H1 (cell line): ENCODE measurements around the gene ASPN. TPM values are rescaled to one million over a fixed set of nuclear protein-coding genes. Genes with fewer than 3 reads are reported as not detected.

Experiments used
- CTCF ChIA-PET: fragments of 300-600 bp; sonication (Branson Sonifier 250); formaldehyde crosslinking; loops from one replicate; lab custom pipeline; 2021; ENCODE audit not compliant: partially characterized antibody; lab: Charles Lee
- POLR2A ChIA-PET: fragments of 300-600 bp; sonication (Branson Sonifier 250); formaldehyde crosslinking; loops from one replicate; lab custom pipeline; 2021; ENCODE audit warnings: inconsistent platforms; ENCODE audit not compliant: partially characterized antibody; lab: Charles Lee
- DNase-seq, 2 experiments: peaks; one replicate each; pipeline versions ENCODE4 v3.0.0 to v3.0.0-alpha.2; 2010 to 2022; ENCODE audit warnings: low spot score in 2 of 2, low read depth in 1 of 2, mixed read lengths in 1 of 2
- FAIRE-seq: peaks from 2 replicates; lab custom pipeline; 2011; peaks lifted over from hg19 to GRCh38; lab: Jason Lieb, UNC
- H2AFZ ChIP-seq: 2 replicates; pipeline ENCODE4 v1.8.1; 2012; ENCODE audit warnings: low read length, inconsistent platforms
- H2AK5ac ChIP-seq: 2 replicates; pipeline ENCODE4 v1.6.1; 2013; ENCODE audit warnings: low read depth, low read length
- H2BK120ac ChIP-seq: replicated peaks from 2 replicates; pipeline ENCODE3; 2013; ENCODE audit warnings: low read depth, low read length, inconsistent platforms
- H2BK12ac ChIP-seq: 2 replicates; pipeline ENCODE4 v1.6.1; 2013; ENCODE audit warnings: low read depth, low read length
- H2BK15ac ChIP-seq: 2 replicates; pipeline ENCODE4 v1.6.1; 2013; ENCODE audit warnings: low read length
- H2BK20ac ChIP-seq: 2 replicates; pipeline ENCODE4 v1.6.1; 2013; ENCODE audit warnings: low read length
- H2BK5ac ChIP-seq: 2 replicates; pipeline ENCODE4 v1.6.1; 2013; ENCODE audit warnings: low read depth, low read length
- H3K14ac ChIP-seq: 2 replicates; pipeline ENCODE4 v1.6.1; 2013; ENCODE audit warnings: inconsistent platforms; ENCODE audit not compliant: insufficient read length
- H3K18ac ChIP-seq: 2 replicates; pipeline ENCODE4 v1.6.1; 2013; ENCODE audit warnings: low read length; ENCODE audit errors: extremely low read depth
- H3K23ac ChIP-seq: 2 replicates; pipeline ENCODE4 v1.6.1; 2013; ENCODE audit warnings: inconsistent platforms; ENCODE audit not compliant: insufficient read length
- H3K23me2 ChIP-seq: 2 replicates; pipeline ENCODE4 v1.6.1; 2013; ENCODE audit warnings: low read depth, low read length
- H3K27ac ChIP-seq: 2 replicates; pipeline ENCODE4 v1.6.1; 2011; ENCODE audit warnings: low read depth, low read length, inconsistent platforms
- H3K27me3 ChIP-seq, 4 experiments: replicated peaks in 1 of 4; 1 replicate in 1 of 4; 2 replicates in 3 of 4; pipeline versions ENCODE4 v1.6.1 to v1.8.1; 2011 to 2013; ENCODE audit warnings: low read length in 3 of 4, mild to moderate bottlenecking in 3 of 4, inconsistent platforms in 2 of 4, mixed read lengths in 2 of 4, moderate library complexity in 1 of 4; ENCODE audit not compliant: control insufficient read depth in 3 of 4, insufficient read depth in 3 of 4; ENCODE audit errors: extremely low read depth in 1 of 4
- H3K36me3 ChIP-seq, 4 experiments: 2 replicates each; pipeline versions ENCODE4 v1.6.1 to v1.8.1; 2011 to 2013; ENCODE audit warnings: mild to moderate bottlenecking in 4 of 4, low read length in 3 of 4, moderate library complexity in 2 of 4, control low read depth in 1 of 4, inconsistent platforms in 1 of 4; ENCODE audit not compliant: insufficient read depth in 4 of 4, control insufficient read depth in 2 of 4
- H3K4ac ChIP-seq: replicated peaks from 2 replicates; pipeline ENCODE3; 2013; ENCODE audit warnings: low read length, low read depth, mixed read lengths, inconsistent platforms; ENCODE audit not compliant: insufficient read length
- H3K4me1 ChIP-seq, 4 experiments: replicated peaks in 1 of 4; 1 replicate in 1 of 4; 2 replicates in 3 of 4; pipeline versions ENCODE4 v1.6.1 to v1.8.1; 2011 to 2013; ENCODE audit warnings: low read length in 3 of 4, inconsistent platforms in 2 of 4, mixed read lengths in 1 of 4; ENCODE audit not compliant: insufficient read depth in 4 of 4, control insufficient read depth in 3 of 4
- H3K4me2 ChIP-seq, 2 experiments: 2 replicates each; pipeline versions ENCODE4 v1.6.1 to v1.8.1; 2011 to 2013; ENCODE audit warnings: low read depth in 2 of 2, low read length in 2 of 2, control low read depth in 1 of 2, inconsistent platforms in 1 of 2, mild to moderate bottlenecking in 1 of 2; ENCODE audit not compliant: insufficient read depth in 1 of 2
- H3K4me3 ChIP-seq, 4 experiments: fragments of 200-600, 300-600 bp in 1 of 4; sonication (generic), shearing (Covaris generic), sonication (Bioruptor Twin) in 1 of 4; 2 replicates each; pipeline versions ENCODE4 v1.5.1 to v1.8.1; 2011 to 2016; ENCODE audit warnings: low read length in 4 of 4, low read depth in 3 of 4, control low read depth in 2 of 4, inconsistent platforms in 2 of 4, mild to moderate bottlenecking in 2 of 4, mixed read lengths in 1 of 4, moderate library complexity in 1 of 4; ENCODE audit not compliant: insufficient read depth in 2 of 4; ENCODE audit errors: extremely low read depth in 1 of 4
- H3K56ac ChIP-seq: replicated peaks from 2 replicates; pipeline ENCODE3; 2013; ENCODE audit warnings: low read depth, mild to moderate bottlenecking, mixed read lengths, low read length, inconsistent platforms; ENCODE audit not compliant: insufficient read length
- H3K79me1 ChIP-seq: 2 replicates; pipeline ENCODE4 v1.6.1; 2013; ENCODE audit warnings: low read depth, low read length, control low read depth
- H3K79me2 ChIP-seq, 2 experiments: 2 replicates each; pipeline versions ENCODE4 v1.6.1 to v1.8.1; 2012 to 2013; ENCODE audit warnings: low read length in 2 of 2, mild to moderate bottlenecking in 2 of 2, inconsistent platforms in 1 of 2; ENCODE audit not compliant: insufficient read depth in 2 of 2, control insufficient read depth in 1 of 2
- H3K9ac ChIP-seq, 4 experiments: replicated peaks in 1 of 4; 1 replicate in 1 of 4; 2 replicates in 3 of 4; pipeline versions ENCODE4 v1.6.1 to v1.8.1; 2011 to 2013; ENCODE audit warnings: low read depth in 3 of 4, low read length in 3 of 4, control low read depth in 2 of 4, mild to moderate bottlenecking in 2 of 4, moderate library complexity in 2 of 4, inconsistent platforms in 1 of 4; ENCODE audit errors: extremely low read depth in 1 of 4
- H3K9me3 ChIP-seq, 2 experiments: 2 replicates each; pipeline versions ENCODE4 v1.6.1 to v1.8.1; 2012 to 2013; ENCODE audit warnings: mild to moderate bottlenecking in 2 of 2, moderate library complexity in 2 of 2, control low read depth in 1 of 2, inconsistent platforms in 1 of 2, low read depth in 1 of 2, low read length in 1 of 2, mixed read lengths in 1 of 2; ENCODE audit not compliant: insufficient read depth in 2 of 2
- H4K20me1 ChIP-seq, 2 experiments: replicated peaks in 1 of 2; 2 replicates each; pipeline versions ENCODE3 to v1.8.1; 2011 to 2013; ENCODE audit warnings: inconsistent platforms in 2 of 2, low read length in 2 of 2, mild to moderate bottlenecking in 1 of 2; ENCODE audit not compliant: insufficient read depth in 2 of 2, control insufficient read depth in 1 of 2
- H4K5ac ChIP-seq: 2 replicates; pipeline ENCODE4 v1.6.1; 2013; ENCODE audit warnings: low read length, low read depth, mixed read lengths, inconsistent platforms; ENCODE audit not compliant: insufficient read length
- H4K8ac ChIP-seq: 2 replicates; pipeline ENCODE4 v1.8.0; 2013; ENCODE audit warnings: mild to moderate bottlenecking, moderate library complexity, low read length, inconsistent platforms; ENCODE audit not compliant: insufficient read depth; ENCODE audit errors: extremely low read depth
- H4K91ac ChIP-seq: replicated peaks from 2 replicates; pipeline ENCODE3; 2013; ENCODE audit warnings: low read length, mixed read lengths, inconsistent platforms; ENCODE audit not compliant: insufficient read length
- CTBP2 ChIP-seq: IDR thresholded peaks from 2 replicates; pipeline ENCODE4 v1.7.0; 2011; ENCODE audit warnings: borderline replicate concordance, mild to moderate bottlenecking, moderate library complexity, mixed read lengths, low read length; ENCODE audit not compliant: insufficient read depth, insufficient read length
- FOSL1 ChIP-seq: IDR thresholded peaks from 2 replicates; pipeline ENCODE4 v1.6.1; 2011; ENCODE audit warnings: mild to moderate bottlenecking, low read depth, low read length, moderate library complexity; ENCODE audit not compliant: insufficient read depth
- GTF2F1 ChIP-seq: IDR thresholded peaks from 2 replicates; pipeline ENCODE4 v1.6.1; 2012; ENCODE audit warnings: low read depth, low read length, improper control_type of control experiment, borderline replicate concordance
- HDAC2 ChIP-seq, 2 experiments: fragments of 300-600 bp in 1 of 2; sonication (generic) in 1 of 2; IDR thresholded peaks; 2 replicates each; pipeline ENCODE4 v1.6.1; 2011 to 2012; ENCODE audit warnings: low read depth in 2 of 2, low read length in 2 of 2, mild to moderate bottlenecking in 2 of 2, moderate library complexity in 2 of 2, borderline replicate concordance in 1 of 2, inconsistent platforms in 1 of 2
- POU5F1 ChIP-seq: IDR thresholded peaks from 2 replicates; pipeline ENCODE4 v1.6.1; 2011; ENCODE audit warnings: low read depth, mild to moderate bottlenecking, low read length, moderate library complexity
- TCF12 ChIP-seq: IDR thresholded peaks from 2 replicates; pipeline ENCODE4 v1.6.1; 2011; ENCODE audit warnings: low read depth, mild to moderate bottlenecking, low read length
- USF2 ChIP-seq: IDR thresholded peaks from 2 replicates; pipeline ENCODE4 v1.6.1; 2011; ENCODE audit warnings: low read length, improper control_type of control experiment
- ZNF274 ChIP-seq: IDR thresholded peaks from 2 replicates; pipeline ENCODE4 v1.7.0; 2012; ENCODE audit warnings: low read length, borderline replicate concordance; ENCODE audit errors: extremely low read depth
- WGBS, 2 experiments: shearing (Covaris generic) in 1 of 2; methylation state at CpG; one replicate each; pipeline versions ENCODE4 v1.1.6 to v1.1.7; 2013 to 2015; ENCODE audit warnings: low lambda C conversion rate in 2 of 2, mixed read lengths in 2 of 2, inconsistent platforms in 1 of 2, low coverage in 1 of 2, missing lambda C conversion rate in 1 of 2; ENCODE audit not compliant: insufficient replicate concordance in 2 of 2, insufficient coverage in 1 of 2, insufficient read length in 1 of 2; ENCODE audit errors: extremely low coverage in 1 of 2, missing lambda C conversion rate in 1 of 2; 5-methylcytosine and 5-hydroxymethylcytosine counted together
- polyA plus RNA-seq, 7 experiments: library from polyadenylated mRNA; depleted of rRNA in 3 of 7; stranded (reverse) in 5 of 7; unstranded in 2 of 7; fragments of >200 nt in 5 of 7; fragments of 200-250 nt in 2 of 7; gene quantifications; 1 replicate in 5 of 7; 2 replicates in 1 of 7; 4 replicates in 1 of 7; pipeline versions ENCODE4 v1.2.1 to v1.2.3, GENCODE V29; 2011 to 2013; ENCODE audit warnings: missing spikeins in 2 of 7, mixed read lengths in 2 of 7
- total RNA-seq: library from RNA; stranded (reverse); fragmentation: NEBNext Ultra II Directional; extraction: Animal tissue kit (Norgen Biotek cat#: 25700); gene quantifications from 2 replicates; pipeline ENCODE4 v1.2.1, GENCODE V29; 2021
- TF ChIP-seq, protein P1 (sequence below): IDR thresholded peaks from 2 replicates; pipeline ENCODE4 v1.6.1; 2011; ENCODE audit warnings: low read depth, mild to moderate bottlenecking, low read length; ENCODE audit not compliant: insufficient read depth

ASPN gene
- total and polyA plus RNA-seq, 2 of the 8 experiments (the other 6 are each of a cell fraction or from before 2014, with no cell fraction given), result not detected

DNA sequence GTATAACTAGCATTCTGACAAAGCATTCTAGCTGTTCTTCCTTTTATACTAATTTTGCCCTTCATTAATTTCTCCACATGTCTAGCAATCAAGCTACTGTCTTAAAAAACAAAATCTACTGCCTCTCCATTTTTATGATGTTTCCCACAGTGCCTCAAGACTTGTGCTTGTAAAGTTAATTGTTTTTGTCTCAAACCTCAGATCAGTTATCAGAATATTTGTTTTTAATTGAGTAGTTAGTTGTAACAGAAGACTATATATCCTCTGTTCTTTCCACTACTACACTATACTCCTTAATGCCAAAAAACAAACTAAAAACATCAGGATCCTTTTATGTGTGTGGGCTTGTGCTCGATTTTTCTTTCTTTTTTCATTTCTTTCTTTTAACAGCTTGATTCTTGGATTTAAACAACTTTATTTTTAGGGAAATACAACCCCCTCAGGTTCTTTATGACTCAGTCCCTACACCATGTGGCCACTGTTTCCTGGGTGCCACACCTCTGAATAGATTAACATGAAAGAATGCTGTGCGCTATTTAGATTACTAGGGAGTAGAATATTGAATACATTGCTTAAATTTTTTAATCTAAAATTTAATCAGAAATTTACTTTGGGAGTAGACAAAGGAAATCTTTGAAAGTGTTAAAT is 1.2 kb downstream of the ASPN start:
- WGBS, 2 experiments, result 56% methylated on average over 2 of the region's 2 CpGs; no CpG with 5 or more reads in 1 of the 2 experiments
- TF ChIP-seq, protein P1, sequence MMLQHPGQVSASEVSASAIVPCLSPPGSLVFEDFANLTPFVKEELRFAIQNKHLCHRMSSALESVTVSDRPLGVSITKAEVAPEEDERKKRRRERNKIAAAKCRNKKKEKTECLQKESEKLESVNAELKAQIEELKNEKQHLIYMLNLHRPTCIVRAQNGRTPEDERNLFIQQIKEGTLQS, result no peak
- TF ChIP-seq GTF2F1, result no peak
- TF ChIP-seq HDAC2 (IDR thresholded peaks at IDR 0.05; ENCODE audit: borderline replicate concordance in 1 of 2, low read depth in 2 of 2, low read length in 2 of 2), result no peak
- no peak for TF ChIP-seq CTBP2
- no peak for TF ChIP-seq POU5F1
- no peak for TF ChIP-seq ZNF274
- TF ChIP-seq TCF12, result no peak
- TF ChIP-seq USF2, result no peak
- no peak for TF ChIP-seq FOSL1

More for the DNA sequence above, 1.2 kb downstream of the ASPN start:
- DNase-seq (no peak), FAIRE-seq (no peak)
- H3K36me3 ChIP-seq, result no peaks in the 10 kb centered on the region
- H3K23ac ChIP-seq, result no peak overlapping the region
- no peaks in the 10 kb centered on the region for H4K20me1 ChIP-seq
- no peak overlapping the region for H3K4me2 ChIP-seq
- no peaks in the 10 kb centered on the region for H3K23me2 ChIP-seq
- no peak overlapping the region for H3K56ac ChIP-seq
- no peak overlapping the region for H4K91ac ChIP-seq
- ChIA-PET POLR2A (interaction anchor here (1.4 kb wide), 1 partner anchor 10 kb away, joined by 3 read pairs; no protein-coding TSS in a partner anchor), CTCF (no interaction called here)
- no peak overlapping the region for H2AFZ ChIP-seq
- H3K14ac ChIP-seq, result no peak overlapping the region
- H2BK5ac ChIP-seq, result no peak overlapping the region
- peaks cover 0 to 7% (median 4%) of the 10 kb centered on the region in 4 experiments; a peak in 3 of 7 replicates for H3K4me1 ChIP-seq
- H3K27me3 ChIP-seq, result no peaks in the 10 kb centered on the region
- H3K79me2 ChIP-seq, result no peaks in the 10 kb centered on the region
- no peak overlapping the region for H3K4ac ChIP-seq
- H3K9me3 ChIP-seq, result no peaks in the 10 kb centered on the region
- H2BK20ac ChIP-seq, result no peak overlapping the region
- H3K4me3 ChIP-seq, result no peak overlapping the region
- no peak overlapping the region for H4K5ac ChIP-seq
- H2BK12ac ChIP-seq, result no peak overlapping the region
- no peak overlapping the region for H3K18ac ChIP-seq
- no peak overlapping the region for H2BK120ac ChIP-seq
- H3K79me1 ChIP-seq, result no peaks in the 10 kb centered on the region; the same call in 1 of the 2 replicates
- no peak overlapping the region for H2AK5ac ChIP-seq
- H2BK15ac ChIP-seq, result no peak overlapping the region
- H3K9ac ChIP-seq, result no peak overlapping the region
- no peak overlapping the region for H3K27ac ChIP-seq
- no peak overlapping the region for H4K8ac ChIP-seq
